ENCODE results near the gene RALGAPA2. TPM values are rescaled to one million over a fixed set of nuclear protein-coding genes. Genes with fewer than 3 reads are reported as not detected.

Gene RALGAPA2
- total RNA-seq, 1 donor: 5.6 TPM

DNA sequence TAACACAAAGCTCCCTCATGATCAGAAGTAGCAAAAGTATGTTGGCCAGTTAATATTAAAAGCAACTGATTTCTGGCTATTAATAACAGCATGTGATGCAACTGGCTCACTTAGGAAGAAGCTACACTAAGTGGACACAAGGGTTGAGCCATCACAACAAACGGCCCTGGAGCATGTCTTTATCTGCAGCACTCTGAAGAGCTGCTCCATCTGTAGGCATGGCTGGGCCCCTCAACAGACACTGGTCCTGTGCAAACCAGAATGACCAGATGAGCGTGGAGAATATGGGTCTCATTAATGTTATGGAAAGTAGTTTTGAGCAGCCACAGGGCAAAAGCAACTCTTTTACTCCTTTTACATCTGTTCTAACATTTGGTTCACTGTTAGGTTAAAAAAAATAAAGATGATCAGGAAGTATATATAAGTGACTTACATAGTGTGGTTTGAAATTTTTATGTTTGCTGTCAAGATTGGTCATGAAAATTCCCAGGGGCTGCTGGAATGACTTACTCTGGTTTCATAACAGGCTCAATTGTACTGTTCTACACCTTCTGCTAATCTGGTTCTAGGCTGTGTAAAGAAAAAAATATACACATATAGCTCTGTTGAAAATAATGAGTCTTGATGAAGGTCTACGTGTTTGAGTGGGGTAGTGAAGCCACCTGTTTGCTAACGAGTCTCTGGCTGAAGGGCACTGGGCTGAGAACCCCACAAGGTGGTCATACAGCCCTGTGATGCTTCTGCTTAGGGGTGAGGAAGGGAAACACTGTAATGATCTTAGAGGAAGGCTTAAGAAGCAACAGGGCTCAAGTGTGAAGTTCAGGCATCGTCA is 286.4 kb downstream of the RALGAPA2 start:
- DNase-seq (ENCODE audit: low read depth): peak; percentile 21
- TF ChIP-seq, protein P1, sequence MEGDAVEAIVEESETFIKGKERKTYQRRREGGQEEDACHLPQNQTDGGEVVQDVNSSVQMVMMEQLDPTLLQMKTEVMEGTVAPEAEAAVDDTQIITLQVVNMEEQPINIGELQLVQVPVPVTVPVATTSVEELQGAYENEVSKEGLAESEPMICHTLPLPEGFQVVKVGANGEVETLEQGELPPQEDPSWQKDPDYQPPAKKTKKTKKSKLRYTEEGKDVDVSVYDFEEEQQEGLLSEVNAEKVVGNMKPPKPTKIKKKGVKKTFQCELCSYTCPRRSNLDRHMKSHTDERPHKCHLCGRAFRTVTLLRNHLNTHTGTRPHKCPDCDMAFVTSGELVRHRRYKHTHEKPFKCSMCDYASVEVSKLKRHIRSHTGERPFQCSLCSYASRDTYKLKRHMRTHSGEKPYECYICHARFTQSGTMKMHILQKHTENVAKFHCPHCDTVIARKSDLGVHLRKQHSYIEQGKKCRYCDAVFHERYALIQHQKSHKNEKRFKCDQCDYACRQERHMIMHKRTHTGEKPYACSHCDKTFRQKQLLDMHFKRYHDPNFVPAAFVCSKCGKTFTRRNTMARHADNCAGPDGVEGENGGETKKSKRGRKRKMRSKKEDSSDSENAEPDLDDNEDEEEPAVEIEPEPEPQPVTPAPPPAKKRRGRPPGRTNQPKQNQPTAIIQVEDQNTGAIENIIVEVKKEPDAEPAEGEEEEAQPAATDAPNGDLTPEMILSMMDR (IDR thresholded peaks at IDR 0.05; ENCODE audit: insufficient read depth, low read depth, low read length): no peak
- no peak overlapping the region for H3K4me3 ChIP-seq (ENCODE audit: low read depth, low read length)

DNA sequence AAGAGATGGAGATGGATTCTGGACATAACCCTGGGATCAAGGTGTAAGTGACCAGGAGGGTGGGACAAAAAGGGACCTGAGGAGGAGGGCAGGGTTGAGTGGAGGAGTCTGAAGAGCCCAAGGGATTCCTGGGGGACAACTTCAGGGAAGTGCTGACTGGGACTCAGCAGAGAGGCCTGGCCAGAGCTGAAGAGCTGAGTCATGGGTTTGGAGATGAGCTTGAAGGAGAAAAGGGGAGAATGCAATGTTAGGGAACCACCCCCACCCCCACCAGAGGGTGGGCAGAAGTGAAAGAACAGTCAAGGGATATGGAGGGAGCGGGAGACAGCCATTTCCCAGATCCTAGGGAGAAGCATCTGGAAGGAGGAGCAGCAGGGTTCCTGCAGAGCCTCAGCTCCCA is 289.3 kb downstream of the RALGAPA2 start:
- TF ChIP-seq, protein P1 (IDR thresholded peaks at IDR 0.05; ENCODE audit: insufficient read depth, low read depth, low read length): no peak
- H3K4me3 ChIP-seq (ENCODE audit: low read depth, low read length): no peak overlapping the region
- DNase-seq (ENCODE audit: low read depth): no peak

DNA sequence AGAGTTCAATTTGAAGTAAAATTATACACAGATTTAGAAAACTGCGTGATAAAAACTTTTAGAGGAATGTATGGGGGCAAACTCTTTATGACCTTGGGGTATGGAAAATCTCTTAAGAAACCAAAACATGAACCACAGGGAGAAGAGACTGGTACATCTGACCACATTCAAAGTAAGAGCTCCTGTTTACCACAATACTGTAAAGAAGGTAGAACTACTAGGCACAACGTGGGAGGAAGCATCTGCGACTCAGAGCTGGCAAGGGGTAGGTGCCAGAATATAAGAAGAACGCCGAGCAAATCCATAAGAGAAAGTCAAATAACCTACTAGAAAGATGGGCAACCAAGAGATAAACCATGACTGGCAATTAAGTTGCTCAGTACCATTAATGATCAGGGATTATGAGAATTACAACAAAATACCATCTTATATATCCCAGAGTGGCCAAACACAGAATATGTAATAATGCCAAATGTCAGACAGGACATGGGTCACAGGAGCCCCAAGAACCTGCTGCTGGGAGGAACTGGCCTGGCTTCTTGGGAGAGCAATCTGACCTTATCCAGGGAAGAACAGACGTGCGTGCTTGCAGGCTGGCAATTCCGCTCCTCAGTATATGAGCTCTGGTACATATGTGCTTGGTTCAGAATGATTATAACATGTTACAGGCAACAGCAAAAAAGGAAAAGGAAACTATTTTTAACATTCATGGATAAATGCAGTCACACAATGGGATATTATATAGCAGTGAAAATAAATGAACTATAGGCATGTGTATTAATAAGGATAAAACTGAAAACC is 294.4 kb downstream of the RALGAPA2 start:
- H3K4me3 ChIP-seq (ENCODE audit: low read depth, low read length): no peak overlapping the region
- TF ChIP-seq, protein P1 (IDR thresholded peaks at IDR 0.05; ENCODE audit: insufficient read depth, low read depth, low read length): no peak
- DNase-seq (ENCODE audit: low read depth): no peak

DNA sequence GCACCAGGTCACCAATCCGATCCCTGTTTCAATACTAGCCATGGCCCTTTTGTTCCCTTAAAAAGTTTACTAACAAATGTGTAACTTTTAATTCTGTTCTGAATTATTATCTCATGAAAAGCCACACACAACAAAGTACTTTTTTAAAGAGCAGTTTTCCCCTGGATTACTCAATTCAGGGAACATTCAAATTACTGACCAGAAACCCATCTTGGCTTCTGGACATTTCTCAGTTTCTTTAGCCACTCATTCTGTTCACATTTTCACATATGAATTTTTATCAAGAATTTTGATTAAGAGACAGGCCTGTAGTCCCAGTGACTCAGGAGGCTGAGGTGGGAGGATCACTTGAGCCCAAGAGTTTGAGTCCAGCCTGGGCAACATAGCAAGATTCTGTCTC is 297.1 kb downstream of the RALGAPA2 start:
- no peak overlapping the region for H3K4me3 ChIP-seq (ENCODE audit: low read depth, low read length)
- TF ChIP-seq, protein P1 (IDR thresholded peaks at IDR 0.05; ENCODE audit: insufficient read depth, low read depth, low read length): no peak
- DNase-seq (ENCODE audit: low read depth): no peak

DNA sequence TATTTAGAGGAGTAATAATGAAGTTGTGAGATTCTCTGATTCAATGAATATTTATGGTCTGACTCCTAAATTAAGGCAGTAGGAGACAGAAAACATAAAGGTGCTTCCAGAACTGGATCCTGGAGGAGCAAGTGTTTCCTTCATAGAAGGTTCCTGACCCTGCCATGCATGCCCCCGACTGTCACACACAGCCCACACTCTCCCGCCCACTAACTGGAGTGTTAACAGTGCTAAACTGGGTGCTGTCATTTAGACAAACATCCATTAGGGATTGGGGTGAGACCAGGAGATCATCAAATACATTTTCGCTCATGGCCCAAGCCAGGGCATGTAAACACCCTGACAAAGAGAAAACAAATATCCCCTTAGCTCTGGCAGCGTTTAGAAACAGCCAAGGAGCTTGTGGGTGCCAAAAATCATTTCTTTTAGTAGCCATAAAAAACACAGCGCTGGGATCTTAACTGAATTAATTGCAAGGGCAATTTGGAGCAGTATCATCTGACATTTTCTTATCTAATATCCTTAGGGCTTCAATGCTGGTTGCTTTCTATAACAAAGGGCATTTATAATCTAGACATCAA is 297.7 kb downstream of the RALGAPA2 start:
- TF ChIP-seq, protein P1 (IDR thresholded peaks at IDR 0.05; ENCODE audit: insufficient read depth, low read depth, low read length): no peak
- H3K4me3 ChIP-seq (ENCODE audit: low read depth, low read length): no peak overlapping the region
- DNase-seq (ENCODE audit: low read depth): no peak

DNA sequence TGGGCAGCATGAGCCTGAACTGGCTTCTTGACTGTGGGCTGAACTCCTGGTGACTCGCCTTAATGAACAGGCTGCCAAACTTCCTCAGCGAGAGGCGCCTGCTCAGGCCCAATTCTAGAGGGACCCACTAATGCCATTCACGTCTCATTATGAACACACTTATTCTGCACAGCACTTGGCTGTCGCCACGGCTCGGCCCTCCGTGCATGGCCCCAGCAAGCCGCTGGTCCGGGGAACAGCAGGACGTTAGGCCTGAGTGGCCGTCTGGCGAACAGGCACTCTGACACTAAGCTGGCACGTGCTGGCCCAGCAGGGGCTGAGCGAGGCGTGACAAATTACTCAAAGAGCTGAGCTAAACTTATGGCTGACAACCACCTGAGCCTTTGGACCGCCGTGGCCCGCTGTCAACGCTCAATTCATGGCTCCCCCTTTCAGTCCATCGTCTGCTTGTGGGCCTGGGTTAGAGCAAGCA is 298.6 kb downstream of the RALGAPA2 start:
- H3K4me3 ChIP-seq (ENCODE audit: low read depth, low read length): no peak overlapping the region
- TF ChIP-seq, protein P1 (IDR thresholded peaks at IDR 0.05; ENCODE audit: insufficient read depth, low read depth, low read length): no peak
- DNase-seq (ENCODE audit: low read depth): no peak
